Pancreas (tissue), 10 donors: ENCODE measurements around the gene CCDC170. TPM values are rescaled to one million over a fixed set of nuclear protein-coding genes. Genes with fewer than 3 reads are reported as not detected.

Source experiments
- ATAC-seq, 4 donors: fragments of 200-7000 bp; cut with Tn5 transposase; one replicate each; pipeline versions ENCODE4 v1.8.0 to v1.9.1; 2020; ENCODE audit warnings: mild to moderate bottlenecking in 4 of 4, moderate library complexity in 4 of 4
- DNase-seq, 6 donors: peaks; one replicate each; pipeline ENCODE4 v3.0.0-alpha.2; 2020
- FAIRE-seq: peaks from 2 replicates; lab custom pipeline; 2012; peaks lifted over from hg19 to GRCh38; lab: Jason Lieb, UNC
- H3K27ac ChIP-seq, 4 donors: fragments of 200-600 bp; sonication (generic); 1 replicate in 3 of 4; 2 replicates in 1 of 4; pipeline versions ENCODE4 v1.5.0 to v1.8.0; 2020
- H3K27me3 ChIP-seq, 4 donors: fragments of 200-600 bp; one replicate each; pipeline ENCODE4 v1.8.0; 2021
- H3K36me3 ChIP-seq, 3 donors: fragments of 200-600 bp; sonication (generic) in 1 of 3; one replicate each; pipeline versions ENCODE4 v1.5.0 to v1.8.0; 2020 to 2021
- H3K4me1 ChIP-seq, 3 donors: fragments of 200-600 bp; one replicate each; pipeline ENCODE4 v1.8.0; 2021
- H3K4me3 ChIP-seq, 4 donors: fragments of 200-600 bp; sonication (generic) in 2 of 4; one replicate each; pipeline versions ENCODE4 v1.5.0 to v1.8.0; 2020 to 2021
- H3K9me3 ChIP-seq, 4 donors: fragments of 200-600 bp; one replicate each; pipeline ENCODE4 v1.8.0; 2021
- WGBS, 2 donors: extraction: QIAGEN DNeasy Blood & Tissue Kit; methylation state at CpG; one replicate each; pipeline ENCODE4 v1.1.7; 2013; 5-methylcytosine and 5-hydroxymethylcytosine counted together
- intact Hi-C, 3 donors: fragments of 100-400 bp; cut with DNase I; formaldehyde crosslinking; loops; one replicate each; pipeline versions ENCODE4 v1.11.1 to v1.14.2; 2022
- polyA plus RNA-seq, 2 donors: library from polyadenylated mRNA; stranded (reverse); fragments of 200-250 nt; gene quantifications; one replicate each; pipeline ENCODE4 v1.2.3, GENCODE V29; 2013
- total RNA-seq, 6 donors: library from RNA; stranded (reverse); fragmentation: NEBNext Ultra II Directional in 4 of 6; extraction: Animal tissue kit (Norgen Biotek cat#: 25700) in 4 of 6; gene quantifications; one replicate each; pipeline versions ENCODE4 v1.2.1 to v1.2.4, GENCODE V29; 2021 to 2023
- TF ChIP-seq, protein P1 (sequence below), 4 donors: fragments of 200-600 bp; sonication (generic) in 3 of 4; IDR thresholded peaks; one replicate each; pipeline versions ENCODE4 v1.5.0 to v1.8.0; 2021; ENCODE audit warnings: antibody characterized with exemption in 4 of 4
- donor health status: healthy with polysubstance abuse.
- donor health status: DM: no; HTN: no; CAD: no; lungs with moderate emphysema.
- donor health status: DM: no; HTN: no; CAD: no.
- donor health status: control.
- donor health status: control.
- donor health status: Bipolar disorder and iron deficiency.
- donor health status: DM: yes; HTN: yes; CAD: no.
- donor health status: DM: no; HTN: no; CAD: no.
- donor health status: DM: no; HTN: no; CAD: no.
- donor health status: DM: yes; HTN: yes; CAD: no.

CCDC170 gene
- total and polyA plus RNA-seq, 8 donors: 0.03 to 0.81 (median 0.40) TPM; not detected in 1

GRCh38 chr6:151482290-151482689 is 11.5 kb upstream of the CCDC170 start:
- Histone ChIP-seq H3K4me3 (no peak overlapping the region), H3K27ac (peak overlapping the region in 2 of 4 donors; percentile 14 to 30), H3K27me3 (no peaks in the 10 kb centered on the region), H3K36me3 (no peaks in the 10 kb centered on the region), H3K4me1 (no peaks in the 10 kb centered on the region), H3K9me3 (no peaks in the 10 kb centered on the region)
- ATAC-seq: peak in 1 of 4 donors; percentile 43
- WGBS, 2 donors: 46 to 63% methylated on average over 5 of the region's 5 CpGs
- TF ChIP-seq, protein P1, sequence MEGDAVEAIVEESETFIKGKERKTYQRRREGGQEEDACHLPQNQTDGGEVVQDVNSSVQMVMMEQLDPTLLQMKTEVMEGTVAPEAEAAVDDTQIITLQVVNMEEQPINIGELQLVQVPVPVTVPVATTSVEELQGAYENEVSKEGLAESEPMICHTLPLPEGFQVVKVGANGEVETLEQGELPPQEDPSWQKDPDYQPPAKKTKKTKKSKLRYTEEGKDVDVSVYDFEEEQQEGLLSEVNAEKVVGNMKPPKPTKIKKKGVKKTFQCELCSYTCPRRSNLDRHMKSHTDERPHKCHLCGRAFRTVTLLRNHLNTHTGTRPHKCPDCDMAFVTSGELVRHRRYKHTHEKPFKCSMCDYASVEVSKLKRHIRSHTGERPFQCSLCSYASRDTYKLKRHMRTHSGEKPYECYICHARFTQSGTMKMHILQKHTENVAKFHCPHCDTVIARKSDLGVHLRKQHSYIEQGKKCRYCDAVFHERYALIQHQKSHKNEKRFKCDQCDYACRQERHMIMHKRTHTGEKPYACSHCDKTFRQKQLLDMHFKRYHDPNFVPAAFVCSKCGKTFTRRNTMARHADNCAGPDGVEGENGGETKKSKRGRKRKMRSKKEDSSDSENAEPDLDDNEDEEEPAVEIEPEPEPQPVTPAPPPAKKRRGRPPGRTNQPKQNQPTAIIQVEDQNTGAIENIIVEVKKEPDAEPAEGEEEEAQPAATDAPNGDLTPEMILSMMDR (IDR thresholded peaks at IDR 0.05): no peak
- no peak for FAIRE-seq
- no peak for DNase-seq
- intact Hi-C loops: no loop called here

GRCh38 chr6:151483994-151484393 is 9.8 kb upstream of the CCDC170 start:
- Histone ChIP-seq H3K9me3 (no peaks in the 10 kb centered on the region), H3K27ac (no peak overlapping the region), H3K27me3 (no peaks in the 10 kb centered on the region), H3K4me1 (no peaks in the 10 kb centered on the region), H3K36me3 (no peaks in the 10 kb centered on the region), H3K4me3 (no peak overlapping the region)
- TF ChIP-seq, protein P1 (IDR thresholded peaks at IDR 0.05): no peak
- FAIRE-seq: no peak
- no peak for ATAC-seq
- no peak for DNase-seq
- intact Hi-C loops: no loop called here

GRCh38 chr6:151488226-151488625 is 5.6 kb upstream of the CCDC170 start:
- no peak for DNase-seq
- intact Hi-C loops: no loop called here
- no peak for FAIRE-seq
- Histone ChIP-seq H3K27me3 (no peaks in the 10 kb centered on the region), H3K27ac (no peak overlapping the region), H3K4me1 (no peaks in the 10 kb centered on the region), H3K36me3 (no peaks in the 10 kb centered on the region), H3K9me3 (no peaks in the 10 kb centered on the region), H3K4me3 (no peak overlapping the region)
- ATAC-seq: no peak
- WGBS, 2 donors: 48 to 64% methylated on average over 2 of the region's 2 CpGs
- TF ChIP-seq, protein P1 (IDR thresholded peaks at IDR 0.05): no peak

- ATAC-seq (no peak), DNase-seq (no peak), FAIRE-seq (no peak)
- H3K27ac ChIP-seq: no peak overlapping the region
- no peaks in the 10 kb centered on the region for H3K4me1 ChIP-seq
- no peaks in the 10 kb centered on the region for H3K36me3 ChIP-seq
- no peak overlapping the region for H3K4me3 ChIP-seq
- H3K9me3 ChIP-seq: no peaks in the 10 kb centered on the region
- H3K27me3 ChIP-seq: peaks cover 0 to 4% (median 0%) of the 10 kb centered on the region in 4 donors
- TF ChIP-seq, protein P1 (IDR thresholded peaks at IDR 0.05): no peak
- WGBS, 2 donors: 57 to 71% methylated on average over 7 of the region's 7 CpGs
- intact Hi-C loops: no loop called here
Observed at GRCh38 chr6:151490996-151491395, 2.8 kb upstream of the CCDC170 start.

DNA sequence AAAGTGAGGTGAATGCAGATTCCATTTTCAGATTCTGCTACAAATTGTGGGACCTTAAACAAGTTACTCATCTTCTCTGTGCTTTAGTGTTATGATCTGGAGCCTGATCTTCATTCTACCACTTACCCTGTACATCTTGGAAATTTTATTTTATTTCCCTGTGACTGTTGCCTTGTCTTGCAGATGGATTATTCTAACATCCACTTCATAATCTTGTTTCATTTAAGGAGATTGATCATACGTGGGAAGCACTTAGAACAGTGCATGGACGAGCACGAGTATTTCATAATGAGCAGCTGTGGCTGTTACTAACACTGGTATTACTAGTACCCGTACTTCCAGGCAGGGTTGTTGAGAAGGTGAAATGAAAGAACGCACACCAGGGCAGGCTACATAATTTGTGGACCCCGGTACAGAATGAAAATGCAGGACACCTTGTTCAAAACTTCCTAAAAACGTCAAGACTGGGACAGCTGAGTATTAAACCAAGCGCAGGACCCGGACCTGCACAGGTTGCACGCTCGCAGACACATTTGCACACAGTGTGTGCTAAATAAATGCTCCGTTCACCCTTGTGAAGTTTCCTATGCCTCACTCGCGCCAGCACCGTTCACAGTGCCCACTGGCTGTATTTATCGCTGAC is 535 bp upstream of the CCDC170 start:
- Histone ChIP-seq H3K9me3 (no peaks in the 10 kb centered on the region), H3K4me3 (peak overlapping the region; percentile 39 to 66 (median 47)), H3K27me3 (peaks cover 0 to 4% (median 0%) of the 10 kb centered on the region in 4 donors), H3K27ac (peak overlapping the region in 3 of 4 donors; percentile 38 to 68 (median 59)), H3K4me1 (no peaks in the 10 kb centered on the region), H3K36me3 (no peaks in the 10 kb centered on the region)
- intact Hi-C loops: no loop called here
- ATAC-seq: peak in 3 of 4 donors; percentile 38 to 55 (median 44)
- no peak for FAIRE-seq
- 41 to 48% methylated on average over 16 of the region's 16 CpGs for WGBS, 2 donors
- TF ChIP-seq, protein P1 (IDR thresholded peaks at IDR 0.05): no peak
- no peak for DNase-seq
